Femur (tissue), 1 donor: ENCODE data around the gene ADGRA1.

ENCODE experiments used
- DNase-seq: peaks from one replicate; pipeline ENCODE4 v3.0.0-alpha.2; 2017

Gene ADGRA1

DNA sequence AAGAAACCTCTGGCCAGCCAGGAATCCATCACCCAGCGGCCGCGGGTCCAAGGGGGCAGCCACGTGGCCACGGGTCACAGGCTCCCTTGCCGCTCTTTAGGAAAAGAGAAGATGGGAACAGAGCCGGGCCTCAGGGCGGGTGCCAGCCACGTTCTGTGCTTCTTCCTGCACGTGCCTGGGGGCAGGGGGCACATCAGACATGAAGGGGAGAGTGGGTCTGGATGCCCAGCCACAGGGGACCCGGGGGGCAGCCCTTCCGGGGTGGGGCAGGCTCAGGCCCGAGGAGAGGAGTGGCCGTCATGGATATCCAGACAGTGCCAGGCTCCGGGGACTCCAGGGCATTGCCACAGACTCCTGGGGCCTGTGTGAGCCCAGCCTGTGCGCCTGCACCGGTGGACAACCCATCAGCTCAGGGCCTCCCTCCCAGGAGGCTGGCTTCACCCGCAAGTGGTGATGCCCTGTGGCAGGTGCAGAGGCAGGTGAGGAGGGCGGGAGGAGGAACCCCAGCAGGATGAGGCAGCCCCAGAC is 31.0 kb upstream of the ADGRA1 start:
- DNase-seq, result no peak

DNA sequence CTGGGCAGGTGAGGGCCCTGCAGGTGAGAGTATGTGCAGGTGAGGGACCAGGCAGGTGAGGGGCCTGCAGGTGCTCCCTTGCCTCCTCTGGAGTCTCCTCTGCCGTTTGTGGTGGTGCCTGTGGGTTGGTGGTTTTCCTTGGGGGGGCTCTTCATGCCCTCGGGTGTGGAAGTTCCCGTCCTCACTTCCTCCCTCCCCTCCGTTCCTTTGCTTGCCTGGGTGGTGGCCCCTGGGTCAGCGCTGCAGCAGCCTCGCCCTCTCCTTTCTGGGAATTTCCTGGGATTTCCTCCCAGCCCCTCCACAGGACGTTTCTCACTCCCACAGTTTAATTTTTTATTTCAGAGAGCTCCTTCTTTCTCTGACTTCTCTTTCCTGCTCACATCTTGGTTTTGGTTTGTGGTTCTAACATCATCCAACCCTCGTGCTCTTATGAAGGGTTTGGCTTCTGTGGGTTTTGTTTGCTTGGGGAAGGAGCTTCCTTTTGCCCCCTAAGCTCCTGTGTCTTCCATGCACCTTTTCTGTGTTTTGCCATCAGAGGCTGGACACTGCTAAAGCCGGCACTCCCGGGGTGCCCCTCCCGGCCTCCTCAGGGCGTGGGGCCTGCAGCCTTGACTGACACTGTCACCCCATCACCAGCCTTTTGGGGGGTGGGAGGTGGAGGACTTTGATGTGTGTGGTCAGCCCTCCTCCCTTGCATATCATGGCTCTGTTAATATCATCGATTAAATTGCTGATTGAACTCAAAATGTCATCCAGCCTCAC is 29.2 kb upstream of the ADGRA1 start:
- no peak for DNase-seq

DNA sequence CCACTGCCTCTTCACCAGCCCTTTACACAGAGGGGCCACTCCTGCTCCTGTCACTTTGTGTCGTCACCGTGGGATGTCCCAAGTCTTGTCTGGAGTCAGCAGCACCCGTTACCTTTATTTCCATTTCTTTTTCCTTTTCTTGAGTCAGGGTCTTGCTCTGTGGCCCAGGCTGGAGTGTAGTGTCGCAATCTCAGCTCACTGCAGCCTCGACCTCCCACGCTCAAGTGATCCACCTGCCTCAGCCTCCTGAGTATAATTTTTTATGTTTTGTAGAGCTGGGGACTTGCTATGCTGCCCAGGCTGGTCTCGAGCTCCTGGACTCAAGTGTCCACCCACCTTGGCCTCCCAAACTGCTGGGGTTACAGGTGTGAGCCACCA is 28.6 kb upstream of the ADGRA1 start:
- no peak for DNase-seq

DNA sequence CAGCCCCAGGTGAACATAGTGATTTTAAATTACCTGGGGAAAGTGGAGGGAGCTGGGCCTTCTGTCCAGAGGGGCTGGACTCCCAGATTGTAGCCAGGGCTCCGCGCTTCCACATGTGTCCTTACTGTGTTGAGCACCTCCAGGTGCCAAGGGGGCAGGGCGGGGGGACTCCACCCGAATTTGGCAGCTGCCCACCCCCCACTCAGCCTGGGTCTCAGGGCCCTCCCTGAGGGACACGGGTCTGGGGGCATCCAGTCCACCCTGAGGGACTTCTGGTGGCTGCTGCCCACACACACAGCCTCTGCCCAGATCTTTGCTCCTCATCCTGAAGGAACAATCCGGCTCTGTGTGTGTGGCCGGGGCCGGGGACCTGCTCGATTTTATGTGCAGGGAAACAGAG is 28.2 kb upstream of the ADGRA1 start:
- DNase-seq, result no peak

DNA sequence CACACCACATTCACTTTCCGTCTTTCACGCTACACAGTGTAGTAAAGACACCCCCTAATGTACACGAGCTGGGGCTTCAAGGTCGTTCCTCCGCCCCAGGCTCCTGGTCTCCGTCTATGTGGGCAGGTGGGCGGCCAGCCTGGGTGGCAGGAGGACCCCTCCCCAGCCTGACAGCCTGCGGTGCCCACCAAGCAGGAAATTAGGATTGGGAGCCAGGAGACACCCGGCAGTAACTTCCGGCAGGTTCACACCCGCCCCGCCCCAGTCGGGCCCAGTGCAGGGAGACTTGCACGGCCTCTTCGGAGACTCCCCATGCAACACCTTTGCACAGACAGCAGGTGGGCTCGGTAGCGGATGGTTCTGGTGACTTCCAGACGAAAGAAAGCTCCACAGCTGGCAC is 27.7 kb upstream of the ADGRA1 start:
- no peak for DNase-seq

DNA sequence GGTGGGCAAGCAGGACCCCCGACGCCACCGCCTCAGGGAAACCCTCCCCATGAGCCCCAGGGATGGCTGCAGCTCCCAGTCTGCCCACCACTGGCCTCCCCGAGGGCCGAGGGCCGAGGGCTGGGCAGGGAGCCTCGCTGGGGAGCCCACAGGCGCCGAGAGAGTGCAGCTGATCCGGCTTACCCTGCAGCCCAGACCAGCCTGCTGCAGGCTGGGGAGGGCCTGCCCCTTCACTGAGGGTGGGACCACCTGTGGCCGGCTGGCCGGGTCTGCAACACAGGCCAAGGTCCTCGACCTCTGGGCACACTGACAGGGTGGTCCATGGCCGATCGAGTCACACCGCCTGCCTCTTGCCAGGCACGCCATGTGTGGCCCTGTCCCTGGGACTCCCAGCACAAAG is 27.3 kb upstream of the ADGRA1 start:
- DNase-seq, result no peak

DNA sequence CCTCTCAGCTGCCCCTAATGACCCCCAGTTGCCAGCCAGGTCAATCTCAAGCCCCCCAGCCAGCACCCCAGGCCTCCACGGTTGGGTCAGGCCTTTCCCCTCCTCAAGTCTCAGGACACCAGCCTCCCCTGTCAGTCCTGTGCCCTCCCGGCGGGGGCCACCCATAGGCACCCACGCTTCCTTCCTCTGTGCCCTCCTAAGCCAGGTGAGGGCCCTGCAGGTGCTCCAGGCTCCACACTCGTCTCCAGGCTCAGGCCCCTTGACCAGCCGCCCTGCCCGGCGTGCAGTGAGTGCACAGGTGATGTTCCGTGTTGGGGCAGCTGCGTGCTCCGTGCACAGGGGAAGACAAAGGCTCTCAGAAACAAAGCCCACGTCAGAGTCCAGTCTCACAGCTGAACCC is 26.8 kb upstream of the ADGRA1 start:
- no peak for DNase-seq

DNA sequence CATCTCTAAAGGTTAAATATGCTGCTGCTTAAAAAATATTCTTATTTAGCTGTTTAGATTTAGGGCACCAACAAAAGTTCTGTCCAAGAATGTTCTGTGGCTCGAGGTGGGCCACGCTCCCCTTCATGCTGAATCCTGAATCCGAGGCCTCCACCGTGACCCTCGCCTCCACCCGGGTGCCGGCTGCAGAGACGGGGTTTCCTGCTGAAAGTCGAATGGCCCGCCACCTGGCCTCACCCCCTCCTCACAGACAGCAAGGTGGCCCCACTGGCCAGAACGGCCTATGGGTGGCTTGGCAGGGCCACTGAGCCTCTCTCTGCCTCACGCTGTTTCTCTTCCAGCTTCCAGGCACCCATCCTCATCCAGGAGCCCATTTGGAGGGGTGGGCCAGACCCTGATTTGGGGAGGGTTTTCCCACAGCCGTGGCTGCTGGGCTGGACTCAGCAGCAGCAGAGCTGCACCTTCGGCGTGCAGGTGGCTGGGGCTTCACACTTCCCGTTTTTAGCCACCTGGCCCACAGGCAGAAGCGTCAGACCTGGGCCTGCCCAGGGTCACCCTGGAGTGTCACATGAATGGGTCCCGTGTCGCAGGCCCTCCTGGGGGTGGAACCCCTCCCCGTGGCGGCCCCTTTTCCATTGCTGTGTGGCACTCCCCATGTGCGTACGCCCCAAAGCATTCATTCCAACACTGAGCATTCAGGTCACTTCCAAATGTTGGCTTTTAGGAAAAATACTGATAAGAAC is 26.3 kb upstream of the ADGRA1 start:
- DNase-seq, result no peak

DNA sequence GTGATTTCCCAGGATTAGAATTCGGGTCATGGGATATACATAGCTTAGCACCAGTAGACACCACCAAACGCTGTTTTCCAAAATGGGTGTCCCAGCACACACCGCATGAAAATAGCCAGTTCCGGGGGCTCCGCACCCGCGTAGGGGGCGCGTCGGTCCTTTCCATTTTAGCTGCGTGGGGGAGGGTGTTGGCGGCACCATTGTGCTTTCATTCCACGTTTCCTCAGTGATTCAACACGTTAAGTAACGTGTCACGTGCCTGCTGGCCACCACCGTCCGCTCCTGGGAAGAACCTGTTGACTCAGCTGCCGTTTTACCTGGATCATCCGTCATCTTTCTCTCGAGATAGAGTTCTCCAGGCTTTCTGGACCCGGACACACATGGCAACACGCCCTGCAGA is 25.6 kb upstream of the ADGRA1 start:
- no peak for DNase-seq

DNA sequence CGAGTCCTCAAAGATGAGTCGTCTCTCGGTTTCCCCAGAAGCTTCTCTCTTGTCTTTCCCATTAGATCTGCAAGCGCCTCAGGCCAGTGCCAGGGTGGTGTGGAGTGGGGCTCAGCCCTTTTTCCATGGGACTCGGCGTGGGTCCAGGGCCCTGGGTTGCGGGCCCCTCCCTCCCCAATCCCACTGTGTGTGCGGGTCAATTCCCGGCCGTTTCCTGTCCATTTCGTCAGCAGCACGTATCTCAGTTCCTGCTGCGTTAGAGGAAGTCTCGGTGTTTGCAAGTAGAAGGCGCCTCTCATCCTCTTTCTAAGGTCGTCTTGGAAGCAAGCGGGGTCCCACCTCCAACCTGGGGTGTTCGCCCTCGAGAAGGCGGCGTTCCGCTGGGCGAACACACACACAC is 25.1 kb upstream of the ADGRA1 start:
- DNase-seq, result no peak

DNA sequence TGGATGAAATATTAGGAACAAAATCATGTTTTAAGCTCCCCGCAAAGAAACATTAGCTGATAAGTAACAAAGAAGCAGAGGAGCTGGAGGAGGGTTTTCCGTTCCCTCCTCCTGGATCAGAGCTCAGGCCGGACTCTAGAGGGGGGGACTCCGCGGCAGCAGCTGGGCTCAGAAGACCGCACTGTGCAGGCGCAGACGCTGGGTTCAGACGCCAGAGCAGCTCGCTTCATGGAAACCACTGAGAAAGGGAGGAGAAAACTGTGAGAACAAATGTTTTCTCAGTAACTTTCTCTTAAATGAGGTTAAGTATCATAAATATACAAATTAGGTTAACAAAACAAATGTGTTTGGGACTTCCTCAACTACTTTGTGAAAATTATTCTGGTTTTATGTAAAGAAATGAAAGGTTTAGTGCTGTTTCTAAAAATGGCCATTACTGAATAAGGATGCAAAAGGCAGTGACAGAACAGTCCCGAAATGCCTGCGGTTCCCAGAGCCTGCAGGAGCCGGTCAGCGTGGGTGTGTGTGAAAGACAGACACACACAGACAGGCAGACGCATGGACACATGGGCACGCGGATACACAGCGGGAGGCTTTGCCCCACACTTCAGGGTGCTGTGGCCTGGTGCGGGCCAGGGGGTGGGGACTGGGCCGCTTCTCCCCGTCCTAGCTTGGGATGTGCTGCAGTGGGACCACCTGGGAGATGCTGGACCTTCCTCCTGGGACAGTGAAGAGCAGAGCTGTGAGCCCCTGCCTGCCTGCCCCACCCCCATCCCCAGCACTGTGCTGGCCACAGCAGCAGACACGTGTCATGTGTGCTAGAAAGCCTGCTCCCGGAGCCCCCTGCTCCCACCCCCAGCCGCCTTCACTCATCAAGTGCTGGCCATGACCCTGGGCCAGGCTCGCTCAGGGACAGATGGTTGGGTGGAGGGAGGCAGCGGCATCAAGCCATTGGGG is 20.3 kb upstream of the ADGRA1 start:
- DNase-seq, result peak; percentile 52

DNA sequence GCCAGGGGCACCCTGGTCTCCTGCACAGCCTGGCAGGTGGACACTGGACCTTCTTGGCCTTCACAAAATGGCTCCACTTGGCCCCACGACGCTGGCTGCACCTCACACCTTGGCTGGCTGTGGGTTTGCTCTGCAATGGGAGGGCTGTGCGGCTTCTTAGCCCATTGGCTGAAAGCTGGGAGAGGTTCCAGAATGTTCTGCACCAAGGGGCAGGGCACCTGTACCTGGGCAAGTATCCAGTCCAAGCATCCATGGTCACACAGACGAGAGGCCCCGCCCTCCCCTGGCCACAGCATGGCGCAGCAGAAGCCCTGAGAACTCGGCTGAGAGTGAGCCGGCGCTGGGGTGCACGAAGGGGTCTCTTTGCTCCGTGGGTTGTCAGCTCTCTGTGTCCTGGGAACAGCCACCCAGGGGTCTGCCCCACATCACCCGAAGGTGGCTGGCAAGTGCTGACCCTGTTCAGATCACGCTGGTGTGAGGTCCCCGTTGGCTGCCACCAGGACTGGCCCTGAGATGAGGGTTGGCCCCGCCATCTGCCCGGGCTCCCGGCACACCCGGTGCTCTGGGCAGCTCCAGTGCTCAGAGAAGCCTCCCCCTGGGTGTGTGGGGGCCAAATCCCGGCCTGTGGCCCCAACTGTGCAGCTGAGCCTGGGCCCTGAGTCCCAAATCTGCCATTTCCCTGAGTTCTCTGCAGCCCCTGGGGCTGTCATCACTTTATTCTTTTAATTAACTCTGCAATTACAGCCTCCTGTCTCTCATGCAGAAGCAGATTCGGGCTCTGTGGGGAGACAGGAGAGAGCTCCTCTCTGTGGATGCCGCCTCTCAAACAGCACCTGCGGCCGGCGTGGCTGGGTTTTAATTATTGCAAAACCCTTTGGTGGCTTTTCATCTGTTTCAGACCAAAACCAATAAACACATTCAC is 19.4 kb upstream of the ADGRA1 start:
- DNase-seq, result no peak

DNA sequence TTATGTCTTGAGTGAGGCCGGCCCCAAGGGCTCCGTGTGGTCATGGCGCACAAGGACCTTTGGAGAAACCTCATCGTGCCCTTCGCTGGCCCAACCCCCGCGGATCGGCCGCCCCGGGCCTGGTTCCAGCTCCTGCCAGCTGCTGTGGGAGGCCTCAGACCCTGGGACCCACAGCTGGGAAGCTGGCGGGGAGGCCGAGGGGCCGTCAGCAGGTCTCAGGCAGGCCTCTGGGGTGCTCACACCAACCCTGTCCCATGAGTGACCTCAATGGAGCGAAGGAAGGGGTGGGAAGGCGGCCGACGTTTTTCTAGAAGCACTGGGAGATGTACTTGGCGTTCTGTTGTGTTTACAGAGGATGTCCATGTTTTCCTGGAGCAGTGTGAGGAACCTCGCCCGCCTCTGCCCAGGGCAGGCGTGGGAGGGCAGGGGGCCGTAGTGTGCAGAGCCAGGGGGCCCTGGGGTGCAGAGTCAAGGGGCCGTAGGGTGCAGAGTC is 18.6 kb upstream of the ADGRA1 start:
- DNase-seq, result peak; percentile 45

DNA sequence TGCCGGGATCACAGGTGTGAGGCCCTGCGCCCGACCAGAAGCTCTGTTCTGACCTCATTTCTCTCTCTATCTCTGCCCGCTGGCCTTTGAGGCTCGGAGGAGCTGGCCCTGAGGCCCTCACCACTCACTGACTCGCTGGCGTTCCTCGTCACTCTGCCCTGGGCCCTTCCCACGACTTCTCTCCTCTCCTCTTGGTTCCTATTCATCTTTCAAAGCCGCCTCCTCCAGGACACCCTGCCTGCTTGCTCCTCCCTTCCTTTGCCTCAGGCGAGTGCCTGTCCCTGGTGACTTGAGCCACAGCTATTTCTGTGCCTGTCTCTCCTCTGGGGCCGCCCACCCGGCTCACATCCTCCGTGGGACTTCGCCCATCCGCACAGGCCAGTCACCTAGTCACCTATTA is 17.3 kb upstream of the ADGRA1 start:
- no peak for DNase-seq

DNA sequence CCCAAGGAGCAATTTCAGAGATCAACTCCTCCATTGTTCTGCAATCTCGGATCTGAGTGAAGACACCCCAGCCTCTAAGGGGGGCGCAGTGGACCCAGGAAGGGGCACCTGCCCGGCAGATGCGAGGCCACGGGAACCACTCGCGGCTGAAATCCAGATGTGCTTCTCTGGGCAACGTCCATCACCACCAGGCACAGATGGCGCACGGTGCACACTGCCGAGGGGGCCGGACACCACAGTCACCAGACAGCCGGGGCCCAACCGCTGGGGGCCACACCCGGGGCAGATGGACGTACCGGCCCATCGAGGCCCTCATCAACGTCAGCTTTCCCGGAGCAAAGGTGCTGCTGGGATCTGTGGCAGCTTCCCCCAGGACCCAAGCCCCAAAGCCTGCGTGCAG is 16.9 kb upstream of the ADGRA1 start:
- DNase-seq, result no peak

DNA sequence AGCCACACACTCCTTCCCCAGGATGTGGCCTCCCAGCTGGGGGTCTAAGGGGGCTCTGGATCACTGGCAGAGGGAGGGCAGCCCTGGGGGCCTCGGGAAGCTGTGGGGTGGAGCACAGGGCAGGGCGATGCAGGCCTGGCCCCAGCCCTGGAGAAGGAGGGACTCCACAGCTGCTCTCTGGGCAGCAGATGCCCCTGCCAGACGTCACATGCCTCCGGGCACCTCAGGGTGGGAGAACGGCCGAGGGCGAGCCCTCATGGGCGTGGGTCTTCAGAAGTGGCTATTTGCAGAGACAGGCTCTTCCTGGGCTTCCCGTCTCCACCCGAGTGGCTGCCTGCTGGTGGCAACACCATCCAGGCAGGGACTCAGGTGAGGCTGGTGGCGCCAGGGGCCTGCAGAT is 16.0 kb upstream of the ADGRA1 start:
- no peak for DNase-seq

DNA sequence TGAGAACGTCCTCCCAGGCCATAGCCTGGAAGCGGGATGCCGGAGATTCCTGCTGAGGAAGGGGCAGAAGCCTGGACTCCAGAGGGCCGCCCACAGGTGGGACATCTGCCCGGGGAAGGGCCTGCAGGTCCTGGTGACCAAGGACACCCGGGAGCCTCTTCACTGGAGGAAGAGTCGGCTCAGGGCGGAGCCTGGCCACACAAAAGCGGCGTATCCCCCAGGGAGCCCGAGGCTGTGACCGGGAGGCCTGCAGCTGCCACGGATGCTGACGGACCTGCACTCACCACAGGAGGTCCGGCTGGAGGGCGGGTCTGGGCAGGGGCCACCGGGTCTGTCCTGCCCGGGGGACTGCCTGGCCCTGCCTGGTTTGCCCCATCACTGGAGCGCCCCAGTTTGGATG is 15.5 kb upstream of the ADGRA1 start:
- DNase-seq, result no peak

DNA sequence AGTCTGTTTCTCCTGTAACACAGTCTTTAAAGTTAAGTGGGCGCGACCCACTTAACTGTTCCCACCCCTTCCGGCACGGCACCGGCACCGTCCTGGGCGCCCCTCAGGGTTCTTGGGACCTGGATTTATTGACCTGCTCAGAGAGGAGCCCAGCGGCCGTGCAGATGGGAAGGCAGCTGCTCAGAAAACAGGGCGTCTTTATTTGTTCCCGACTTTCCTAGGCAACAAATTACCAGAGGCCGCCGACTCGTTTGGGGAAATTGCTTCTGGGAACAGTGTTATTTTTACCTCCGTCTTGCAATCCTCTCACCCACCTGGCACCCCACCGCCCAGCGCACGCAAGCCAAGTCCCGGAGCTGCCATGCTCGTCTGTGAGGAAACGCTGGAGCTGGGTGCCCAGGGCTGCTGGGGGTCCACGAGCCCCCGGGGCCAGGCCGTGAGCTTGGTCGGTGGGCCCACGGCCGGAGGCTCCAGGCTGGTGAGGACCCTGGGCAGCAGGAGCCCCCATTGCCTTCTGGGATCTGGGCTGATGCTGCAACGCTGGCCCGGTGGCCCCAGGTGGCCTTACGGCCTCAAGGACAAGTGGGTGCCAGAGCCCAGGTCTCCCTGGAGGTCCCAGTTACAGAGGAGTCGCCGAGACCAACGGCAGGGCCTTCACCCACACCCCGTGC is 14.9 kb upstream of the ADGRA1 start:
- DNase-seq, result peak; percentile 39

DNA sequence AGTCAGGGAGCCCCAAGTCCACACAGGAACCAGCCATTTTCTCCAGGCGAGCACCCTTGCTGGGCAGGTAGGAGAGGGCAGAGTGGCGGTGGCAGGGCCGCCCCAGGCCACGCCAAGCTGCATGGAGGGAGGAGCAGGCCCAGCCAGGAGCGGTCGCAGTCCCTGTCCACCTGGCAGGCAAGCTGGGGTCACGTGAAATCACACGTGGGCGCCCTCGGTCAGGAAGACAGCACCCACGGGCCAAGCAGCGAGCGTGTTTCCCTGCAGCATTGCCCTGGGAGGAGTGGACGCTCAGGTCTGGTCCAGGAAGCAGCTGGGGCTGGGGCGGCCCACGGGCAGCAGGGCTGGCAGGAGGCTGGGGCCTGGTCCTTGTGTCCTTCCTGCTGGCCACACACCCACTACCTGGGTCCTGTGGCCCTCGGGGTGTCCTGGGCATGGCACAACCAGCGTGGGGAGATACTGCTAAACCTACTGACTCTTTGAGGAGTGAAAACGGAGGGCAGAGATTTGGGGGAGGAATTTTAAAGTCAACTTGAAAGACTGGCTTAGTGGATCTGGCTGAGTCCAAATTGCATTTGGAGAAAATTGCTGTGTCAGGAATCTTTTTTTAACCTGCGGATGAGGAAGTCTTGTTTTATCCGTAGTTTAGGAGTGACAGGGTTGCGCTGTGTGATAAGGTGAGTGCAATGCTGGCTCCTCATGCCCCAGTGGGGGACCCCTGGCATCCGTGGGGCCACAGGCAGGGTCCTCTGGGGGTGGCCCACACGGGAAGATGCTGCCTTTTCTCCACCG is 12.2 kb upstream of the ADGRA1 start:
- DNase-seq, result no peak

DNA sequence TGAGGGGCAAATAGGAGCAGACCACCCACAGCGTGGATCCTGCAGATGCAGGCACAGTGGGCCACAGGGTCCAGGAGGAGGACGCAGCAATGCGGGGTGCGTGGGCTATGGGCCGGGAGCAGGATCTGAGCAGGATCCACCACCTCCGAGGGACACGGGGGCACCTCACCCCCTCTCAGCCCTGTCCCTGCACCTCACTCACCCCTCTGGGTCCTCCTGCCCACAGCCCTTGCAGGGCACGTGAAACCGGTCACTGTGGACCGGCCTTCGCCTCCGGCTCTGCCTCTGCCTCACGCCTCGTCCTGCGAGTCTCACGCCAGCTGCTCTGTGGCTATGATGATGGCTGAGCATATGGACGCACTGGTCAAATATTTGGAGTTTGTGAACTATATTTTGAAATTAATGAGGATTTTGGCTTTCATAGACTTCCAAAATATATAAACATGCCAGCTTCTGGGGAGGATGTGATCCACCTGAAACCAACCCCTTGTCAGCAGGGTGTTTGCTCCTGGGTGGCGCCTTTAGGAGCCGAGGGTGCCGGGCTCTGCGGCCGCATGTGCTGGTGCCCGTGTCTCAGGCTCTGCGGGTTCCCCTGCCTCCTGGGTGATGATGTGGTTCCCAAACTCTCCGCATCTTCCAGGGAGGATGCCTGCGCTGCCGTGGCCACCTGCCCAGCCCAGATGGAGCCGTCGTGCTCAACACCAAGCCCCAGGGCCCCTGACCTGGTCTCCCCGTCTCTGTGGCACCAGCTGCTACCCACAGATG is 11.3 kb upstream of the ADGRA1 start:
- DNase-seq, result no peak
